Measurements from ENCODE around the gene SLC5A2.
A peak's percentile ranks its signal among the peaks of the same experiment; 100 is the strongest.

The SLC5A2 gene

DNA sequence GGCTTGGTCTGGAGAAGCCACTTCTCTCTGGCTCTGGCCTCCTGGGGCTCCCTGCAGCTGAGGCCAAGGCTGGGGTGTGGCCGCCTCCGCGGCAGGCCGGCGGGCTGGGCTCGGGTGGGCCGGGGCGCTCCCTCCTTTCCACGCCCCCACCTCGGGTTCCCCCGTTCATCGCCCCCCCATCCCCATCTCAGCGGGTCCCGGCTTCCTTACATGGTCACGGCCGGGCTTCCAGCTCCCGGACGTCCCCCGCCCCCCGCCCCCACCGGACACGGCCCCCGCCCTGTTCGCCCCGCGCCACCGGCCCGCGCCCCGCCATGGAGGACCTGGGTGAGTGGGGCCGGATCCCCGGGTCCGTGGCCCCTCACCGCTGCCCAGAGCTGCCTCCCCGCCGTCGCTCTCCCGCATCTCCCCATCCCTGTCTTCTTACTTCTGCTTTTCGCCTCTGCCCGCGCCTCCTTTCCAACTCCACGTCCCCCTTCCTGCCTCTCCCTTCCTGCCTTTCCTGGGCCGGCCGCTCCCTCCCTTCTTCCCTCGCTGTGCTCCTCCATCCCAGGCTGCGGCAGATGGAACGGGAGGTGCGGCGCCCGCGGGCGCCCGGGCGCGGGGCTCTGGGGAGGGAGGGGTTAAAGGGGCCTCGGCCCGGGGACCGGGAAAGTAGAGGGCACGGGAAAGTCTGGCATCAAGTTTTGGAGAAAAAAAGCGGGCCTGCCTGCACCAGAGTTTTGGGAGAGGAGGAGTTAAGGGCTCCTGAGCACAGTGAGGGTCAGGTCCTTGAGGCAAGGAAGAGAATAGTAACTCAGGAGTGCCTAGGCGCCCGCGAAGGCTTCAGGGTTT lies 10.8 kb upstream of the SLC5A2 start, which contains the start of gene TGFB1I1:
Gene TGFB1I1 (plus strand): TSS at position 278 of the 834 bp plus-strand sequence. CDS start 37 bp downstream, at position 315.
- peak within 1 kb of the TSS; percentile 71 for H3K27ac ChIP-seq (ENCODE audit: low read depth, low read length, severe bottlenecking)
- no peaks in the 10 kb centered on the region for H3K9me3 ChIP-seq (ENCODE audit: control insufficient read depth, low read length)
- 1 to 3% methylated on average over 11 to 32 of the region's 63 CpGs for WGBS, 2 experiments (ENCODE audit: insufficient coverage in 2 of 2)
- H3K36me3 ChIP-seq (ENCODE audit: control insufficient read depth, insufficient read depth, low read length): peaks cover 53% of the 10 kb centered on the region
- H3K4me3 ChIP-seq (ENCODE audit: extremely low read depth, insufficient read depth, low read length, poor library complexity, severe bottlenecking): peak within 1 kb of the TSS; percentile 64
- H3K4me1 ChIP-seq (ENCODE audit: control insufficient read depth, insufficient read depth, low read length, poor library complexity, severe bottlenecking): peaks cover 8% of the 10 kb centered on the region

DNA sequence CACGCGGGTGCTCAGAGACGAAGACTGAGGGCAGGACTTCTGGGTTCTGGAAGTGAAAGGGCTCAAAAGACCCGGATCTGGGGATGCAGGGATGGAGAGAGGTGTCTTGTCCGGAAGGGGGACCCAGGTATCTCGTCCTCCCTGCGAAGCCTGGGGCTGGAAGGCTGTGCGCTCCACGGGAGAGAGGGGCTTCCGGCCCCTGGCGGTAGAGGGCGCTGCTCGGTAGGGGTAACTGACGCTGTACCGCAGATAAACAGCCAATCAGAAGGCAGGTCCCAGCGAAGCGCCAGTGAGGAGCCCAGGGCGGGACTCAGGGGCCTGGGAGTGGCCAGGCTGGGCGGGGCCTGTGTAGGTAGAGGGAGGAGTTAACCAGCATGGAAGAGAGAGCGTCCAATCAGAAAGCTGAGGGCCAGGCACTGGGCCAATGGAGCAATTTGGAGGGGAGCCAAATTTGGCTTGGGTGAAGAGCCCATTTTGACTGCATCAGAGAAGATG lies 10.2 kb upstream of the SLC5A2 start:
- Histone ChIP-seq H3K36me3 (ENCODE audit: control insufficient read depth, insufficient read depth, low read length) (peaks cover 53% of the 10 kb centered on the region), H3K4me3 (ENCODE audit: extremely low read depth, insufficient read depth, low read length, poor library complexity, severe bottlenecking) (peak overlapping the region; percentile 64), H3K27ac (ENCODE audit: low read depth, low read length, severe bottlenecking) (peak overlapping the region; percentile 71), H3K9me3 (ENCODE audit: control insufficient read depth, low read length) (no peaks in the 10 kb centered on the region), H3K4me1 (ENCODE audit: control insufficient read depth, insufficient read depth, low read length, poor library complexity, severe bottlenecking) (peaks cover 8% of the 10 kb centered on the region)
- 55 to 64% methylated on average over 13 to 16 of the region's 20 CpGs for WGBS, 2 experiments (ENCODE audit: insufficient coverage in 2 of 2)

DNA sequence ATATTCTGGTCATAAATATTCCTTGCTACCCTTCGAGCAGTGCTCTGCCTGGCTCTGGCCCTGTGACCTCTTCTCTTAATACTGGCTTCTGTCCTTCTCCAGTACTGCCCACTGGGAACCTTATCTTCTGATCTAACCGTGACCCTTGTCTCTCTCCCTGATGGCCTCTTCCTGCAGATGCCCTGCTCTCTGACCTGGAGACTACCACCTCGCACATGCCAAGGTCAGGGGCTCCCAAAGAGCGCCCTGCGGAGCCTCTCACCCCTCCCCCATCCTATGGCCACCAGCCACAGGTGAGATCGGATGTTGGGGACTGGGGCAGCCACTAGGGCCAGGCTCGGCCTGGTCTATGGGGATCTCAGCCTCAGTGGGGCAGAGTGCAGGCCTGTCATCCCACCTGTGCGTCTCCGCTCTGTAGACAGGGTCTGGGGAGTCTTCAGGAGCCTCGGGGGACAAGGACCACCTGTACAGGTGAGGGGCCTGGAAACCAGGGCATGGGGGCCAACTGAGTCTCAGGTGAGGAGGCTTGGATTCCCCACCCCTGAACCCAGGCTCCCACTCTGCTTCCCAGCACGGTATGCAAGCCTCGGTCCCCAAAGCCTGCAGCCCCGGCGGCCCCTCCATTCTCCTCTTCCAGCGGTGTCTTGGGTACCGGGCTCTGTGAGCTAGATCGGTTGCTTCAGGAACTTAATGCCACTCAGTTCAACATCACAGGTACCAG lies 9.5 kb upstream of the SLC5A2 start:
- Histone ChIP-seq H3K4me1 (ENCODE audit: control insufficient read depth, insufficient read depth, low read length, poor library complexity, severe bottlenecking) (peaks cover 8% of the 10 kb centered on the region), H3K27ac (ENCODE audit: low read depth, low read length, severe bottlenecking) (no peak overlapping the region), H3K4me3 (ENCODE audit: extremely low read depth, insufficient read depth, low read length, poor library complexity, severe bottlenecking) (no peak overlapping the region), H3K36me3 (ENCODE audit: control insufficient read depth, insufficient read depth, low read length) (peaks cover 55% of the 10 kb centered on the region), H3K9me3 (ENCODE audit: control insufficient read depth, low read length) (no peaks in the 10 kb centered on the region)
- 91 to 97% methylated on average over 11 to 15 of the region's 17 CpGs for WGBS, 2 experiments (ENCODE audit: insufficient coverage in 2 of 2)

DNA sequence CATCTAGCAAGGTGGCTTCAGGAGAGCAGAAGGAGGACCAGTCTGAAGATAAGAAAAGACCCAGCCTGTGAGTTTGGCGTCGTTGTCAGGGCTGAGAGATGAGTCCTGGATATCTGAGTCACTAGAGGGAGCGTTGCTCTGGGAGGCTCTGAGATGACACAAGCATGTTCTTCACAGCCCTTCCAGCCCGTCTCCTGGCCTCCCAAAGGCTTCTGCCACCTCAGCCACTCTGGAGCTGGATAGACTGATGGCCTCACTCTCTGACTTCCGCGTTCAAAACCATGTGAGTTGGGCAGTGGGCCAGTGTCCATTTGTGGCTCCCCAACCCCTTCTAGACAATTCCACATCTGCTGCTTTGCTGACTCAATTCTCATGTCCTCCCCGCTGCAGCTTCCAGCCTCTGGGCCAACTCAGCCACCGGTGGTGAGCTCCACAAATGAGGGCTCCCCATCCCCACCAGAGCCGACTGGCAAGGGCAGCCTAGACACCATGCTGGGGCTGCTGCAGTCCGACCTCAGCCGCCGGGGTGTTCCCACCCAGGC lies 8.7 kb upstream of the SLC5A2 start:
- Histone ChIP-seq H3K4me3 (ENCODE audit: extremely low read depth, insufficient read depth, low read length, poor library complexity, severe bottlenecking) (no peak overlapping the region), H3K9me3 (ENCODE audit: control insufficient read depth, low read length) (no peaks in the 10 kb centered on the region), H3K27ac (ENCODE audit: low read depth, low read length, severe bottlenecking) (no peak overlapping the region), H3K4me1 (ENCODE audit: control insufficient read depth, insufficient read depth, low read length, poor library complexity, severe bottlenecking) (peaks cover 8% of the 10 kb centered on the region), H3K36me3 (ENCODE audit: control insufficient read depth, insufficient read depth, low read length) (peaks cover 61% of the 10 kb centered on the region)
- WGBS, 2 experiments (ENCODE audit: insufficient coverage in 2 of 2): 84 to 92% methylated on average over 9 to 12 of the region's 12 CpGs

DNA sequence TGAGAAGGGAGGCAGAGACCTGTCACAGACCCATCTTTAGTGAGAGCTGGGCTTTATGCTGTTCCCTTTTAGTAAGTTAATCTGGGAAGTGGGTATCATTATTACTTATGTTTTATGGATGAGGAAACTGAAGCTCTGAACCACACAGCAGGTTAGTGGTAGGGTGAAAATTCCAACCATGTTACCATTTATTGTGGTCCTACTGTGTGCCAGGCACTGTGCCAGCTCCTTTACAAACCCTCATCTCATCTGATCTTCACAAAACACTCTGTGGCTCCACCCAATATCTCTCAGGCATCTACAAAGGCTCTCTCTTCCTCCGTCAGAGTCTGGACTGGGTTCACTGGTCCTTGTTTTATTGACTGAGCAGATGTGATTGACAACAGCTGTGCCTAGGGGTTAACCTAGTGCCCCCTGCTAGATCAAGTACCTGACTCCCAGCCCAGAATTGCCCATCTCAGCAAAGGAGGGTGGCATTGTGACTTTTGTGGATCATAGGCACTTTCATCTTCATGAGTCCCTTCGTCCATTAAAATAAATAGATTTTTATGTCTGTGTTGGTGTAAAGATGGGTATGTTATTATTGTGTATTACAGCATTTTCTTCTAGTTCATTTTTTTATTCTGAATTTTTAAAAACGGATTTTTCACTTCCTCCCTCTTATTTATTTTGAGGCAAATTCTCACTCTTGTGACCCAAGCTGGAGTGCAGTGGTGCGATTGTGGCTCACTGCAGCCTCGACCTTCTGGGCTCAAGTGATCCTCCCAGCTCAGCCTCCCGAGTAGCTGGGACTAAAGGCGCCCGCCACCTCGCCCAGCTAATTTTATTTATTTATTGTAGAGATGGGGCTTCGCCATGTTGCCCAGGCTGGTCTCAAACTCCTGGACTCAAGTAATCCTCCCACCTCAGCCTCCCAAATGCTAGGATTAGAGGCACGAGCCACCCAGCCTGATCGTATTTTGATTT lies 7.9 kb upstream of the SLC5A2 start:
- Histone ChIP-seq H3K4me1 (ENCODE audit: control insufficient read depth, insufficient read depth, low read length, poor library complexity, severe bottlenecking) (peaks cover 8% of the 10 kb centered on the region), H3K27ac (ENCODE audit: low read depth, low read length, severe bottlenecking) (no peak overlapping the region), H3K9me3 (ENCODE audit: control insufficient read depth, low read length) (no peaks in the 10 kb centered on the region), H3K4me3 (ENCODE audit: extremely low read depth, insufficient read depth, low read length, poor library complexity, severe bottlenecking) (no peak overlapping the region), H3K36me3 (ENCODE audit: control insufficient read depth, insufficient read depth, low read length) (peaks cover 62% of the 10 kb centered on the region)
- 93 to 100% methylated on average over 4 to 5 of the region's 12 CpGs for WGBS, 2 experiments (ENCODE audit: insufficient coverage in 2 of 2)

DNA sequence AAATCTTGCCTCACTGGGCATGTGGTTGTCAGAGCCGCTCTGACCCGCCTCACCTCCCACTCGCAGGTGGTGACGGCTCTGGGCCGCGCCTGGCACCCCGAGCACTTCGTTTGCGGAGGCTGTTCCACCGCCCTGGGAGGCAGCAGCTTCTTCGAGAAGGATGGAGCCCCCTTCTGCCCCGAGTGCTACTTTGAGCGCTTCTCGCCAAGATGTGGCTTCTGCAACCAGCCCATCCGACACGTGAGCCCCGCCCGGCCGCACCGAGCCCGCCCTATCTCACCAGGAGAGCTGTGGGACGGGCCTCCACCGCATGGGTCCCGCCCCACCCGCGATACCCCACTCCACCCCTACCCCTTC lies 7.0 kb upstream of the SLC5A2 start:
- Histone ChIP-seq H3K9me3 (ENCODE audit: control insufficient read depth, low read length) (no peaks in the 10 kb centered on the region), H3K4me3 (ENCODE audit: extremely low read depth, insufficient read depth, low read length, poor library complexity, severe bottlenecking) (no peak overlapping the region), H3K36me3 (ENCODE audit: control insufficient read depth, insufficient read depth, low read length) (peaks cover 62% of the 10 kb centered on the region), H3K27ac (ENCODE audit: low read depth, low read length, severe bottlenecking) (no peak overlapping the region), H3K4me1 (ENCODE audit: control insufficient read depth, insufficient read depth, low read length, poor library complexity, severe bottlenecking) (peaks cover 8% of the 10 kb centered on the region)
- 91 to 96% methylated on average over 17 to 23 of the region's 26 CpGs for WGBS, 2 experiments (ENCODE audit: insufficient coverage in 2 of 2)

DNA sequence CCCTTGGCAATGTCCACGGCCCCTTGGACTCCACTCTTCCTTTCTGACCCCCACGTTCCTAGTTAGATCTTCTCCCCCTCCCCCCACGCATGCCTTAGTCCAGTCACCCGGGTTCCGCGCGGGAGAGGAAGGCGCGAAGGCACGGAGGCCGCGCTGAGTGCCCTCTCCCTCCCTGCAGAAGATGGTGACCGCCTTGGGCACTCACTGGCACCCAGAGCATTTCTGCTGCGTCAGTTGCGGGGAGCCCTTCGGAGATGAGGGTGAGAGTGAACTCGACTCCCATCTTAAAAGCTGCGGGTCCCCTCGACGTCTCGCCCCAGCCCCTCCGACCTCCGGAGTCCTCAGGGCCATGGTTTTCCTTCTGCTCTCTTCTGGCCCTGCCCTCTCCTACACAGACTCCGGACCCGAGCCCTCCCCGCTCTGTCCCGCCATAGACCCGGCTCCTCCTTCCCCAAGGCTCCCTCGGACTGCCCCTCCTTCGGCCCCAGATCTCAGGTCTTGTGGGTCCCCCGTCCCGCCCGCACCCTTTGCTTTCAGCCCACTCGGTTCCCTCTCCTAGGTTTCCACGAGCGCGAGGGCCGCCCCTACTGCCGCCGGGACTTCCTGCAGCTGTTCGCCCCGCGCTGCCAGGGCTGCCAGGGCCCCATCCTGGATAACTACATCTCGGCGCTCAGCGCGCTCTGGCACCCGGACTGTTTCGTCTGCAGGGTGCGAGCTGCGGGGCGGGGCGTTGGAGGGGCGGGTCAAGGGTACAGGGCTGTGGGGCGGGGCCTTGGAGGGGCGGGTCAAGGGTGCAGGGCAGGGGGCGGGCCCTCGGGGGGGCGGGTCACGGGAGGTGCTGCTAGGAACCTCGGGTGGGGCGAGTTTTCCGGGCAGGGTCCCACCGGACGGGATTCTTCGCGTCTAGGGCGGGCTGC lies 6.4 kb upstream of the SLC5A2 start:
- Histone ChIP-seq H3K27ac (ENCODE audit: low read depth, low read length, severe bottlenecking) (no peak overlapping the region), H3K9me3 (ENCODE audit: control insufficient read depth, low read length) (no peaks in the 10 kb centered on the region), H3K4me1 (ENCODE audit: control insufficient read depth, insufficient read depth, low read length, poor library complexity, severe bottlenecking) (peaks cover 3% of the 10 kb centered on the region), H3K4me3 (ENCODE audit: extremely low read depth, insufficient read depth, low read length, poor library complexity, severe bottlenecking) (no peak overlapping the region), H3K36me3 (ENCODE audit: control insufficient read depth, insufficient read depth, low read length) (peaks cover 62% of the 10 kb centered on the region)
- 77 to 78% methylated on average over 45 to 54 of the region's 68 CpGs for WGBS, 2 experiments (ENCODE audit: insufficient coverage in 2 of 2)

DNA sequence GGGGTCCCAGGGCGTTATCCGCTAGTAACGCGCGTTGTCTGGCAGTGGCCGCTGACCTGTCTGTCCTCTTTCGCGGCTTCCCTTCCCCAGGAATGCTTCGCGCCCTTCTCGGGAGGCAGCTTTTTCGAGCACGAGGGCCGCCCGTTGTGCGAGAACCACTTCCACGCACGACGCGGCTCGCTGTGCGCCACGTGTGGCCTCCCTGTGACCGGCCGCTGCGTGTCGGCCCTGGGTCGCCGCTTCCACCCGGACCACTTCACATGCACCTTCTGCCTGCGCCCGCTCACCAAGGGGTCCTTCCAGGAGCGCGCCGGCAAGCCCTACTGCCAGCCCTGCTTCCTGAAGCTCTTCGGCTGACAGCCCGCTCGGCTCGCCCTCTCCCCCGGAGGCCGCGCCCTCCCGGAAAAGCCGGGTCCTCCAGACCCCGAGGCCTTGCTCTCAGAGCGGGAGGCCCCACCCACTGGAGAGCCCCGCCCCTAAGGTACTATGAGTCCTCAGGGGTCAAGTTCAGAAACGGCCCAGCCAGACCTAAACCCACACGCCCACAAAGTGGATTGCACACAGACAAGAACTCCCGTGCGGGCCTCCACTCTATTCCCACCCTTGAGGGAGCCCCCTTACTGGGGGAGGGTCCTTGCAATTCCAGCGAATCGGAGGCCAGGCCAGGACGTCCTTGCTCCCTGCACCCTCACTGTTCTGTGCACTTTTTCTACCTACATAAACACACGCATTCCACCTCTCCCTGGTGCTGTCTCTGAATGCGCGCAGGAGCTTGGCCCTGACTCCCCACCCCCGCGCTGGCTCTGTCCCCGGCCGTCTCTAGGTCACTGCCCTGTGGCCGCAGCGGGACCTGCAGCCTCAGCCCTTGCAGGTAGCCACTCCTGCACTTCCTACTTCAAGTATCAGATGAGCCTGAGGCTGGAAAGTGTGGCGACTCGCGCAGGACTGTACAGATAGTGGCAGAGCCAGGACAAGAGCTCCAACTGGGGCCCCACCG lies 5.4 kb upstream of the SLC5A2 start:
- WGBS, 2 experiments (ENCODE audit: insufficient coverage in 2 of 2): 71 to 85% methylated on average over 43 to 62 of the region's 67 CpGs
- H3K4me3 ChIP-seq (ENCODE audit: extremely low read depth, insufficient read depth, low read length, poor library complexity, severe bottlenecking): no peak overlapping the region

More for the DNA sequence above, 5.4 kb upstream of the SLC5A2 start:
- Histone ChIP-seq H3K9me3 (ENCODE audit: control insufficient read depth, low read length) (no peaks in the 10 kb centered on the region), H3K36me3 (ENCODE audit: control insufficient read depth, insufficient read depth, low read length) (peaks cover 60% of the 10 kb centered on the region), H3K4me1 (ENCODE audit: control insufficient read depth, insufficient read depth, low read length, poor library complexity, severe bottlenecking) (peaks cover 3% of the 10 kb centered on the region), H3K27ac (ENCODE audit: low read depth, low read length, severe bottlenecking) (no peak overlapping the region)

Measured in mesodermal cell (in vitro differentiated cells).